H1 (cell line): Measurements from ENCODE around the gene IQCK. TPM values are rescaled to one million over a fixed set of nuclear protein-coding genes. Genes with fewer than 3 reads are reported as not detected.

Source experiments
- CTCF ChIA-PET: fragments of 300-600 bp; sonication (Branson Sonifier 250); formaldehyde crosslinking; loops from one replicate; lab custom pipeline; 2021; ENCODE audit not compliant: partially characterized antibody; lab: Charles Lee
- POLR2A ChIA-PET: fragments of 300-600 bp; sonication (Branson Sonifier 250); formaldehyde crosslinking; loops from one replicate; lab custom pipeline; 2021; ENCODE audit warnings: inconsistent platforms; ENCODE audit not compliant: partially characterized antibody; lab: Charles Lee
- DNase-seq, 2 experiments: peaks; one replicate each; pipeline versions ENCODE4 v3.0.0 to v3.0.0-alpha.2; 2010 to 2022; ENCODE audit warnings: low spot score in 2 of 2, low read depth in 1 of 2, mixed read lengths in 1 of 2
- FAIRE-seq: peaks from 2 replicates; lab custom pipeline; 2011; peaks lifted over from hg19 to GRCh38; lab: Jason Lieb, UNC
- H2AFZ ChIP-seq: 2 replicates; pipeline ENCODE4 v1.8.1; 2012; ENCODE audit warnings: low read length, inconsistent platforms
- H2AK5ac ChIP-seq: 2 replicates; pipeline ENCODE4 v1.6.1; 2013; ENCODE audit warnings: low read depth, low read length
- H2BK120ac ChIP-seq: replicated peaks from 2 replicates; pipeline ENCODE3; 2013; ENCODE audit warnings: low read depth, low read length, inconsistent platforms
- H2BK12ac ChIP-seq: 2 replicates; pipeline ENCODE4 v1.6.1; 2013; ENCODE audit warnings: low read depth, low read length
- H2BK15ac ChIP-seq: 2 replicates; pipeline ENCODE4 v1.6.1; 2013; ENCODE audit warnings: low read length
- H2BK20ac ChIP-seq: 2 replicates; pipeline ENCODE4 v1.6.1; 2013; ENCODE audit warnings: low read length
- H2BK5ac ChIP-seq: 2 replicates; pipeline ENCODE4 v1.6.1; 2013; ENCODE audit warnings: low read depth, low read length
- H3K14ac ChIP-seq: 2 replicates; pipeline ENCODE4 v1.6.1; 2013; ENCODE audit warnings: inconsistent platforms; ENCODE audit not compliant: insufficient read length
- H3K18ac ChIP-seq: 2 replicates; pipeline ENCODE4 v1.6.1; 2013; ENCODE audit warnings: low read length; ENCODE audit errors: extremely low read depth
- H3K23ac ChIP-seq: 2 replicates; pipeline ENCODE4 v1.6.1; 2013; ENCODE audit warnings: inconsistent platforms; ENCODE audit not compliant: insufficient read length
- H3K23me2 ChIP-seq: 2 replicates; pipeline ENCODE4 v1.6.1; 2013; ENCODE audit warnings: low read depth, low read length
- H3K27ac ChIP-seq: 2 replicates; pipeline ENCODE4 v1.6.1; 2011; ENCODE audit warnings: low read depth, low read length, inconsistent platforms
- H3K27me3 ChIP-seq, 4 experiments: replicated peaks in 1 of 4; 1 replicate in 1 of 4; 2 replicates in 3 of 4; pipeline versions ENCODE4 v1.6.1 to v1.8.1; 2011 to 2013; ENCODE audit warnings: low read length in 3 of 4, mild to moderate bottlenecking in 3 of 4, inconsistent platforms in 2 of 4, mixed read lengths in 2 of 4, moderate library complexity in 1 of 4; ENCODE audit not compliant: control insufficient read depth in 3 of 4, insufficient read depth in 3 of 4; ENCODE audit errors: extremely low read depth in 1 of 4
- H3K36me3 ChIP-seq, 4 experiments: 2 replicates each; pipeline versions ENCODE4 v1.6.1 to v1.8.1; 2011 to 2013; ENCODE audit warnings: mild to moderate bottlenecking in 4 of 4, low read length in 3 of 4, moderate library complexity in 2 of 4, control low read depth in 1 of 4, inconsistent platforms in 1 of 4; ENCODE audit not compliant: insufficient read depth in 4 of 4, control insufficient read depth in 2 of 4
- H3K4ac ChIP-seq: replicated peaks from 2 replicates; pipeline ENCODE3; 2013; ENCODE audit warnings: low read length, low read depth, mixed read lengths, inconsistent platforms; ENCODE audit not compliant: insufficient read length
- H3K4me1 ChIP-seq, 4 experiments: replicated peaks in 1 of 4; 1 replicate in 1 of 4; 2 replicates in 3 of 4; pipeline versions ENCODE4 v1.6.1 to v1.8.1; 2011 to 2013; ENCODE audit warnings: low read length in 3 of 4, inconsistent platforms in 2 of 4, mixed read lengths in 1 of 4; ENCODE audit not compliant: insufficient read depth in 4 of 4, control insufficient read depth in 3 of 4
- H3K4me2 ChIP-seq, 2 experiments: 2 replicates each; pipeline versions ENCODE4 v1.6.1 to v1.8.1; 2011 to 2013; ENCODE audit warnings: low read depth in 2 of 2, low read length in 2 of 2, control low read depth in 1 of 2, inconsistent platforms in 1 of 2, mild to moderate bottlenecking in 1 of 2; ENCODE audit not compliant: insufficient read depth in 1 of 2
- H3K4me3 ChIP-seq, 4 experiments: fragments of 200-600, 300-600 bp in 1 of 4; sonication (generic), shearing (Covaris generic), sonication (Bioruptor Twin) in 1 of 4; 2 replicates each; pipeline versions ENCODE4 v1.5.1 to v1.8.1; 2011 to 2016; ENCODE audit warnings: low read length in 4 of 4, low read depth in 3 of 4, control low read depth in 2 of 4, inconsistent platforms in 2 of 4, mild to moderate bottlenecking in 2 of 4, mixed read lengths in 1 of 4, moderate library complexity in 1 of 4; ENCODE audit not compliant: insufficient read depth in 2 of 4; ENCODE audit errors: extremely low read depth in 1 of 4
- H3K56ac ChIP-seq: replicated peaks from 2 replicates; pipeline ENCODE3; 2013; ENCODE audit warnings: low read depth, mild to moderate bottlenecking, mixed read lengths, low read length, inconsistent platforms; ENCODE audit not compliant: insufficient read length
- H3K79me1 ChIP-seq: 2 replicates; pipeline ENCODE4 v1.6.1; 2013; ENCODE audit warnings: low read depth, low read length, control low read depth
- H3K79me2 ChIP-seq, 2 experiments: 2 replicates each; pipeline versions ENCODE4 v1.6.1 to v1.8.1; 2012 to 2013; ENCODE audit warnings: low read length in 2 of 2, mild to moderate bottlenecking in 2 of 2, inconsistent platforms in 1 of 2; ENCODE audit not compliant: insufficient read depth in 2 of 2, control insufficient read depth in 1 of 2
- H3K9ac ChIP-seq, 4 experiments: replicated peaks in 1 of 4; 1 replicate in 1 of 4; 2 replicates in 3 of 4; pipeline versions ENCODE4 v1.6.1 to v1.8.1; 2011 to 2013; ENCODE audit warnings: low read depth in 3 of 4, low read length in 3 of 4, control low read depth in 2 of 4, mild to moderate bottlenecking in 2 of 4, moderate library complexity in 2 of 4, inconsistent platforms in 1 of 4; ENCODE audit errors: extremely low read depth in 1 of 4
- H3K9me3 ChIP-seq, 2 experiments: 2 replicates each; pipeline versions ENCODE4 v1.6.1 to v1.8.1; 2012 to 2013; ENCODE audit warnings: mild to moderate bottlenecking in 2 of 2, moderate library complexity in 2 of 2, control low read depth in 1 of 2, inconsistent platforms in 1 of 2, low read depth in 1 of 2, low read length in 1 of 2, mixed read lengths in 1 of 2; ENCODE audit not compliant: insufficient read depth in 2 of 2
- H4K20me1 ChIP-seq, 2 experiments: replicated peaks in 1 of 2; 2 replicates each; pipeline versions ENCODE3 to v1.8.1; 2011 to 2013; ENCODE audit warnings: inconsistent platforms in 2 of 2, low read length in 2 of 2, mild to moderate bottlenecking in 1 of 2; ENCODE audit not compliant: insufficient read depth in 2 of 2, control insufficient read depth in 1 of 2
- H4K5ac ChIP-seq: 2 replicates; pipeline ENCODE4 v1.6.1; 2013; ENCODE audit warnings: low read length, low read depth, mixed read lengths, inconsistent platforms; ENCODE audit not compliant: insufficient read length
- H4K8ac ChIP-seq: 2 replicates; pipeline ENCODE4 v1.8.0; 2013; ENCODE audit warnings: mild to moderate bottlenecking, moderate library complexity, low read length, inconsistent platforms; ENCODE audit not compliant: insufficient read depth; ENCODE audit errors: extremely low read depth
- H4K91ac ChIP-seq: replicated peaks from 2 replicates; pipeline ENCODE3; 2013; ENCODE audit warnings: low read length, mixed read lengths, inconsistent platforms; ENCODE audit not compliant: insufficient read length
- ATF2 ChIP-seq: IDR thresholded peaks from 2 replicates; pipeline ENCODE4 v1.6.1; 2012; ENCODE audit warnings: low read length, inconsistent platforms
- CHD1 ChIP-seq: IDR thresholded peaks from 2 replicates; pipeline ENCODE4 v1.6.1; 2012; ENCODE audit warnings: low read depth, low read length, improper control_type of control experiment
- CTBP2 ChIP-seq: IDR thresholded peaks from 2 replicates; pipeline ENCODE4 v1.7.0; 2011; ENCODE audit warnings: borderline replicate concordance, mild to moderate bottlenecking, moderate library complexity, mixed read lengths, low read length; ENCODE audit not compliant: insufficient read depth, insufficient read length
- KDM1A ChIP-seq: fragments of 200-600, 300-600 bp; sonication (generic); IDR thresholded peaks from 2 replicates; pipeline ENCODE4 v1.7.1; 2016; ENCODE audit warnings: mild to moderate bottlenecking, low read length, borderline replicate concordance
- KDM4A ChIP-seq: IDR thresholded peaks from one replicate; pipeline ENCODE4 v1.7.1; 2012; ENCODE audit warnings: low read depth, mild to moderate bottlenecking, moderate library complexity, low read length, inconsistent platforms; ENCODE audit not compliant: severe bottlenecking
- WGBS, 2 experiments: shearing (Covaris generic) in 1 of 2; methylation state at CpG; one replicate each; pipeline versions ENCODE4 v1.1.6 to v1.1.7; 2013 to 2015; ENCODE audit warnings: low lambda C conversion rate in 2 of 2, mixed read lengths in 2 of 2, inconsistent platforms in 1 of 2, low coverage in 1 of 2, missing lambda C conversion rate in 1 of 2; ENCODE audit not compliant: insufficient replicate concordance in 2 of 2, insufficient coverage in 1 of 2, insufficient read length in 1 of 2; ENCODE audit errors: extremely low coverage in 1 of 2, missing lambda C conversion rate in 1 of 2; 5-methylcytosine and 5-hydroxymethylcytosine counted together
- polyA plus RNA-seq, 7 experiments: library from polyadenylated mRNA; depleted of rRNA in 3 of 7; stranded (reverse) in 5 of 7; unstranded in 2 of 7; fragments of >200 nt in 5 of 7; fragments of 200-250 nt in 2 of 7; gene quantifications; 1 replicate in 5 of 7; 2 replicates in 1 of 7; 4 replicates in 1 of 7; pipeline versions ENCODE4 v1.2.1 to v1.2.3, GENCODE V29; 2011 to 2013; ENCODE audit warnings: missing spikeins in 2 of 7, mixed read lengths in 2 of 7
- total RNA-seq: library from RNA; stranded (reverse); fragmentation: NEBNext Ultra II Directional; extraction: Animal tissue kit (Norgen Biotek cat#: 25700); gene quantifications from 2 replicates; pipeline ENCODE4 v1.2.1, GENCODE V29; 2021

The IQCK gene
- total and polyA plus RNA-seq, 2 of the 8 experiments (the other 6 are each of a cell fraction or from before 2014, with no cell fraction given): 6.2 to 9.3 TPM

- no peak overlapping the region for H2BK12ac ChIP-seq
- H3K9ac ChIP-seq: no peak overlapping the region
- H3K18ac ChIP-seq: no peak overlapping the region
- no peak overlapping the region for H3K23ac ChIP-seq
- H3K27me3 ChIP-seq: no peaks in the 10 kb centered on the region
- no peaks in the 10 kb centered on the region for H3K36me3 ChIP-seq
- no peak overlapping the region for H3K4me3 ChIP-seq
- no peak overlapping the region for H2BK120ac ChIP-seq
- 0 out of 2 replicates have a peak overlapping the region, but pooled peaks have one; percentile 7 for H2BK20ac ChIP-seq
- H3K4me2 ChIP-seq: no peak overlapping the region
- no peak overlapping the region for H3K14ac ChIP-seq
- H3K56ac ChIP-seq: no peak overlapping the region
- H3K9me3 ChIP-seq: no peaks in the 10 kb centered on the region
- H2AK5ac ChIP-seq: no peak overlapping the region
- no peaks in the 10 kb centered on the region for H3K23me2 ChIP-seq
- no peak overlapping the region for H2BK15ac ChIP-seq
- FAIRE-seq (no peak), DNase-seq (no peak)
- POLR2A ChIA-PET: no interaction called here
- no peak overlapping the region for H4K8ac ChIP-seq
- no peak overlapping the region for H3K4ac ChIP-seq
- no peak overlapping the region for H2BK5ac ChIP-seq
- 83% methylated on average over 7 of the region's 7 CpGs; no CpG with 5 or more reads in 1 of the 2 experiments for WGBS, 2 experiments
- H3K4me1 ChIP-seq: peaks cover 0 to 7% (median 4%) of the 10 kb centered on the region in 4 experiments; a peak in 5 of 7 replicates
- no peaks in the 10 kb centered on the region for H3K79me2 ChIP-seq
- peak; percentile 79; the same call in 1 of the 2 replicates for TF ChIP-seq KDM1A
- TF ChIP-seq CHD1: no peak
- TF ChIP-seq ATF2: no peak
- no peak for TF ChIP-seq CTBP2
- no peak for TF ChIP-seq KDM4A
- H4K5ac ChIP-seq: no peak overlapping the region
- CTCF ChIA-PET: interaction anchor here (0.9 kb wide), 1 partner anchor 406 kb away, joined by 4 read pairs; no protein-coding TSS in a partner anchor
- no peak overlapping the region for H4K91ac ChIP-seq
- no peaks in the 10 kb centered on the region for H4K20me1 ChIP-seq
- H2AFZ ChIP-seq: no peak overlapping the region
- no peak overlapping the region for H3K27ac ChIP-seq
- no peaks in the 10 kb centered on the region for H3K79me1 ChIP-seq
Measured at GRCh38 chr16:19894586-19894985, 176.5 kb downstream of the IQCK start.
